Activated naive CD4-positive, alpha-beta T cell treated with anti-CD3 and anti-CD28 coated beads, Interleukin-2, amount 10 ng/mL, durations not matched to agents 7 days and 5 days (primary cell): ENCODE data around the gene DCAF8L1.
"Not testable (repeated sequence)": the region's sequence is repeated elsewhere in the genome, so short reads cannot be mapped to it uniquely, and the experiment has no call there.

Experiments
- CTCF ChIA-PET: fragments of 350-600 bp; sonication (Branson Sonifier 250); formaldehyde crosslinking; loops from one replicate; lab custom pipeline; 2021; ENCODE audit warnings: antibody characterized with exemption; lab: Charles Lee
- DNase-seq: peaks from one replicate; pipeline ENCODE4 v3.0.0-alpha.2; 2020
- H3K27ac Mint-ChIP-seq: one replicate; pipeline ENCODE4 v1.8.0; 2021; ENCODE audit warnings: mild to moderate bottlenecking, moderate library complexity, mixed read lengths
- H3K27me3 Mint-ChIP-seq: one replicate; pipeline ENCODE4 v1.8.0; 2021; ENCODE audit warnings: mild to moderate bottlenecking, mixed read lengths
- H3K36me3 Mint-ChIP-seq: one replicate; pipeline ENCODE4 v1.8.0; 2021; ENCODE audit warnings: mixed read lengths
- H3K4me1 Mint-ChIP-seq: one replicate; pipeline ENCODE4 v1.8.0; 2021; ENCODE audit warnings: mixed read lengths
- H3K4me3 Mint-ChIP-seq: one replicate; pipeline ENCODE4 v1.8.0; 2021; ENCODE audit warnings: mild to moderate bottlenecking, moderate library complexity, mixed read lengths
- H3K9me3 Mint-ChIP-seq: one replicate; pipeline ENCODE4 v1.8.0; 2021; ENCODE audit warnings: mixed read lengths

Gene DCAF8L1

DNA sequence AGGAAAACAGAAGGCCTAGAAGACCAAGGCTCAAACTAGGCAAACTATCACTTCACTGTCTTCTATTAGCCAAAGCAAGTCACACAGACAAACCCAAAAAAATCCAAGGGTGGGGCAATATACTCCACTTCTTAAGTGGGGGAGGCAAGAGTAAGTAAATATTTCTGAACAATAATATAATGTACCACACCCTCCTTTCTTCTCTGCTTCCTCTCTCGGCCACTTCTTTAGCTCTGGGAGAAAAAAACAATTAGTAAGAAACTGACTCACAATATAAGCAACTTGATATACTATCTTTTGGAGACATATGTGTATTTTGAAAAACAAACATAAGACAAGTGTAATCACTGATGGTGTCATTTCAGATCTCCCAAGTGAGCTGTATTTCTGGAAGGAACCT is 14.8 kb downstream of the DCAF8L1 start:
- H3K36me3 Mint-ChIP-seq, result no peaks in the 10 kb centered on the region

DNA sequence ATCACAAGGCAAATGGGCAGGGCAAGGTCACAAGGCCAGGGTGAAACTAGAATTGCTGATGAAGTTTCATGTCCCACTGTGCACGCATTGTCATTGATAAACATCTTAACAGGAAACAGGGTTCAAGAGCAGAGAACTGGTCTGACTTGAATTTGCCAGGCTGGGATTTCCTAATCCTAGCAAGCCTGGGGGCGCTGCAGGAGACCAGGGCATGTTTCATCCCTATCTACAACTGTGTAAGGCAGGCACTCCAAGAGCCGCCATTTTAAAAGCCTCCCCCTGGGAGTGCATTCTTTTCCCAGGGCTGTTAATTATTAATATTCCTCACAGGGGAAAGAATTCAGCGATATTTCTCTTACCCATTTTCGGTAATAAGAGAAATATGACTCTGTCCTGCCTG is 15.9 kb downstream of the DCAF8L1 start:
- CTCF ChIA-PET, H3K4me1 Mint-ChIP-seq, DNase-seq, H3K9me3 Mint-ChIP-seq, H3K27ac Mint-ChIP-seq, H3K27me3 Mint-ChIP-seq, H3K4me3 Mint-ChIP-seq, H3K36me3 Mint-ChIP-seq: not testable (repeated sequence)

More for the DNA sequence above, 14.8 kb downstream of the DCAF8L1 start:
- Mint-ChIP-seq H3K9me3 (no peaks in the 10 kb centered on the region), H3K27me3 (no peaks in the 10 kb centered on the region), H3K4me1 (no peaks in the 10 kb centered on the region), H3K27ac (no peak overlapping the region), H3K4me3 (no peak overlapping the region)
- no peak for DNase-seq
- CTCF ChIA-PET, result no interaction called here

DNA sequence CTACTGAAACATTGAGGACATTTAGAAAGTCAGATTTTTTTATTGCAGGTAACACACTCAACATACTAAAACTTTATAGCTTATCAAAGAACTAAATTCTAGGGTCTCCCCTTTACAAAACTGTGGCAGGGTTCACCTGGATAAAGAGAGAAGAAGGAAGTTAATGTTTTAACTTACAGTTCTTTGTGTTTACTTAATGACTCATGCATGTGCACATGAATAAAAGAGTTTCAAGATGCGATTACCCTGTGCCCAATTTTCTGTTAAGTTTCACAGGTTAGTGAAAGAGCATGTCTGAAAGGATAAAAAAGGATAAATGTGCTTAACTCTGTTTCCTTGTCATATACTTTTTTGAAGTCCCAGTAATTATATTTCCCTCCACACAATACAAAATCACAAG is 16.8 kb downstream of the DCAF8L1 start:
- H3K4me3 Mint-ChIP-seq, result no peak overlapping the region
- no peak overlapping the region for H3K27ac Mint-ChIP-seq
- H3K9me3 Mint-ChIP-seq, result peaks cover 8% of the 10 kb centered on the region
- H3K36me3 Mint-ChIP-seq, result no peaks in the 10 kb centered on the region
- CTCF ChIA-PET, result no interaction called here
- DNase-seq, result no peak
- no peaks in the 10 kb centered on the region for H3K27me3 Mint-ChIP-seq
- H3K4me1 Mint-ChIP-seq, result no peaks in the 10 kb centered on the region

DNA sequence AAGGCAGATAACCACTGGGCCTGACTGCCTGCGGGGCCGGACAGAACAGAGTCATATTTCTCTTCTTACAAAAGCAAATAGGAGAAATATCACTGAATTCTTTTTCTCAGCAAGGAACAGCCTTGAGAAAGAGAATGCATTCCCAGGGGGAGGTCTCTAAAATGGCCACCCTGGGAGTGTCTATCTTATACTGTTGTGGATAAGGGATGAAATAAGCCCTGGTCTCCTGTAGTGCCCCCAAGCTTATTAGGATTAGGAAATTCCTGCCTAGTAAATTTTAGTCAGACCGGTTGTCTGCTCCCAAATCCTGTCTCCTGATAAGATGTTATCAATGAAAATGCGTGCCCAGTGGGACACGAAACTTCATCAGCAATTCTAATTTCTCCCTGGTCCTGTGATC is 20.8 kb downstream of the DCAF8L1 start:
- H3K4me3 Mint-ChIP-seq, H3K27me3 Mint-ChIP-seq, CTCF ChIA-PET, H3K4me1 Mint-ChIP-seq, H3K36me3 Mint-ChIP-seq, H3K27ac Mint-ChIP-seq, H3K9me3 Mint-ChIP-seq, DNase-seq: not testable (repeated sequence)

DNA sequence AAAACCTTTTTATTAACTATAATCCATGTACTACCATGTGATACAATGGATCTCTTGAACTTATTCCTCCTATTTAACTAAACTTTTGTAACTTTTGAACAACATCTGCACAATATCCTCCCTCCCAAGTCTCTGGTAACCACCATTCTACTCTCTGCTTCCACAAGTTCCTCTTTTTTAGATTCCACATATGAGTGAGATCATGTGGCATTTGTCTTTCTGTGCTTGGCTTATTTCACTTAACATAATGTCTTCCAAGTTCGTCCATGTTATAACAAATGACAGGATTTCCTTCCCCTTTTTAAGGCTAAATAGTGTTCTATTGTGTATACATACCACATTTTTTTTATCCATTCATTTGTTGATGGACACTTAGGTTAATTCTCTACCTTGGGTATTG is 28.1 kb downstream of the DCAF8L1 start:
- no peak overlapping the region for H3K27ac Mint-ChIP-seq
- no peaks in the 10 kb centered on the region for H3K36me3 Mint-ChIP-seq
- H3K9me3 Mint-ChIP-seq, result no peaks in the 10 kb centered on the region
- no peaks in the 10 kb centered on the region for H3K27me3 Mint-ChIP-seq
- no peak for DNase-seq
- H3K4me1 Mint-ChIP-seq, result no peaks in the 10 kb centered on the region
- no peak overlapping the region for H3K4me3 Mint-ChIP-seq
- CTCF ChIA-PET, result no interaction called here

DNA sequence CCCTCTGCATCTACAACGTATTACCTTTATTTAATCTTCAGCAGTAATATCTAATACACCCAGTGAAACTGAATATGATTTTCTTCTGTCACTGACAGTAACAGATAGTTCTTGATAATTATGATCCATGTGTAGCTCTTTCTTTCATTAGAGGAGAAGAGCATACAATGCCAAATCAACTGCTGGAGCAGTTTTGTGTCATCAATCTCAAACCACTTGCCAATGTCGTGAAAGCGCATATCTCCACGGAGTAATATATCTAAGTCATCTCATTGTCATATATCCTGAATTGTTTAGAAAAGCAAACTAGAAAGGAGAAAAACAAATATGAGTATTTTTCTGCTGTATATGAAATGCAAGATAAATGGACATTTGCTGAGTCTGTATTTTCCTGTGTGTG is 47.9 kb downstream of the DCAF8L1 start:
- no peaks in the 10 kb centered on the region for H3K27me3 Mint-ChIP-seq
- H3K4me3 Mint-ChIP-seq, result no peak overlapping the region
- H3K4me1 Mint-ChIP-seq, result no peaks in the 10 kb centered on the region
- CTCF ChIA-PET, result no interaction called here
- H3K36me3 Mint-ChIP-seq, result no peaks in the 10 kb centered on the region
- no peak for DNase-seq
- no peaks in the 10 kb centered on the region for H3K9me3 Mint-ChIP-seq
- no peak overlapping the region for H3K27ac Mint-ChIP-seq
